HT1080 (cell line): Measurements from ENCODE around the gene ZNF541. TPM values are rescaled to one million over a fixed set of nuclear protein-coding genes. Genes with fewer than 3 reads are reported as not detected.
A peak's percentile ranks its signal among the peaks of the same experiment; 100 is the strongest.

Experiments
- DNase-seq: peaks from one replicate; pipeline ENCODE4 v3.0.0-alpha.2; 2015; ENCODE audit warnings: low read depth
- polyA plus RNA-seq, 2 experiments: library from polyadenylated mRNA; depleted of rRNA; stranded (reverse); fragments of >200 nt; gene quantifications; 2 replicates each; pipeline ENCODE4 v1.2.3, GENCODE V29; 2015
- total RNA-seq: library from RNA; depleted of rRNA; stranded (reverse); fragments of >200 nt; shearing (Covaris generic); gene quantifications from 2 replicates; pipeline ENCODE4 v1.2.3, GENCODE V29; 2014; rRNA removed

Gene ZNF541
- not detected in 2 replicates for total RNA-seq
- not detected in 2 replicates for polyA plus RNA-seq (2015; cell fraction: cytosol; rRNA removed)
- polyA plus RNA-seq (2015; cell fraction: nucleus; rRNA removed), result not detected in 2 replicates

GRCh38 chr19:47573071-47574026, at the start of gene ZNF541:
Gene ZNF541, minus strand, starts transcription at chr19:47573148. Its CDS starts 17,292 bp downstream, at chr19:47555856.
- DNase-seq, result no peak

- DNase-seq, result no peak
Observed at GRCh38 chr19:47619763-47620162, 46.8 kb upstream of the ZNF541 start.

GRCh38 chr19:47618771-47619170, 45.8 kb upstream of the ZNF541 start:
- DNase-seq, result no peak

GRCh38 chr19:47615714-47616113, 42.8 kb upstream of the ZNF541 start:
- DNase-seq, result no peak

- no peak for DNase-seq
Observed at GRCh38 chr19:47615230-47615629, 42.3 kb upstream of the ZNF541 start.

GRCh38 chr19:47614559-47614958, 41.6 kb upstream of the ZNF541 start:
- DNase-seq, result no peak

- no peak for DNase-seq
Observed at GRCh38 chr19:47614021-47614295, 41.0 kb upstream of the ZNF541 start.

- peak; percentile 10 for DNase-seq
Observed at GRCh38 chr19:47613165-47614020, 40.4 kb upstream of the ZNF541 start.

- DNase-seq, result no peak
Observed at GRCh38 chr19:47610902-47611301, 38.0 kb upstream of the ZNF541 start.

- DNase-seq, result peak; percentile 36
Observed at GRCh38 chr19:47609906-47610894, 37.3 kb upstream of the ZNF541 start.

- DNase-seq, result peak; percentile 48
Observed at GRCh38 chr19:47608969-47609905, 36.3 kb upstream of the ZNF541 start, which contains the start of gene BICRA. Gene BICRA, plus strand, starts transcription at chr19:47609134. Its CDS starts 64,441 bp downstream, at chr19:47673575.

- DNase-seq, result peak; percentile 87
Observed at GRCh38 chr19:47608074-47608918, 35.3 kb upstream of the ZNF541 start.

GRCh38 chr19:47607564-47608073, 34.7 kb upstream of the ZNF541 start:
- no peak for DNase-seq

GRCh38 chr19:47603706-47604565, 31.0 kb upstream of the ZNF541 start:
- DNase-seq, result no peak

- DNase-seq, result no peak
Observed at GRCh38 chr19:47601180-47601904, 28.4 kb upstream of the ZNF541 start.
